ENCODE results near the gene TIE1.

The TIE1 gene

GRCh38 chr1:43354936-43355335 is 54.2 kb downstream of the TIE1 start:
- Histone ChIP-seq H3K23ac (ENCODE audit: low read length) (no peak overlapping the region), H3K4me3 (ENCODE audit: low read depth, low read length) (no peak overlapping the region), H3K4me1 (ENCODE audit: control insufficient read depth in 1 of 2, insufficient read depth in 2 of 2, low read length in 2 of 2) (peaks cover 3 to 6% of the 10 kb centered on the region in 2 experiments), H3K9me3 (ENCODE audit: insufficient read depth, low read depth, low read length) (no peaks in the 10 kb centered on the region), H3K4ac (ENCODE audit: low read depth, low read length) (no peak overlapping the region), H3K14ac (ENCODE audit: low read length) (no peak overlapping the region), H3K27ac (ENCODE audit: low read depth, low read length) (no peak overlapping the region), H3K27me3 (ENCODE audit: insufficient read depth, low read length) (no peaks in the 10 kb centered on the region), H3K79me2 (ENCODE audit: control insufficient read depth, insufficient read depth, low read length, poor library complexity) (peaks cover 6% of the 10 kb centered on the region), H4K12ac (ENCODE audit: low read depth, low read length) (no peak overlapping the region), H3K79me1 (ENCODE audit: low read length) (peaks cover 8% of the 10 kb centered on the region), H3K9ac (ENCODE audit: low read length) (no peak overlapping the region), H3K36me3 (ENCODE audit: control insufficient read depth in 1 of 2, insufficient read depth in 2 of 2, low read length in 2 of 2) (peaks cover 2 to 3% of the 10 kb centered on the region in 2 experiments), H2AK5ac (ENCODE audit: low read length) (no peak overlapping the region), H3K4me2 (ENCODE audit: low read length) (no peak overlapping the region), H2BK120ac (ENCODE audit: insufficient read depth, low read length, poor library complexity) (no peak overlapping the region), H3K18ac (ENCODE audit: low read length) (no peak overlapping the region), H4K8ac (ENCODE audit: low read depth, low read length) (no peak overlapping the region), H2BK12ac (ENCODE audit: low read length) (no peak overlapping the region), H4K91ac (ENCODE audit: low read depth, low read length) (no peak overlapping the region), H2BK5ac (ENCODE audit: low read depth, low read length, poor library complexity) (no peak overlapping the region), H2AFZ (ENCODE audit: insufficient read depth, low read length, poor library complexity) (no peak overlapping the region)
- no CpG with 5 or more reads among the region's 2 CpGs for WGBS (ENCODE audit: extremely low coverage, insufficient coverage, insufficient read length)
- no peak for DNase-seq

GRCh38 chr1:43357251-43357650 is 56.5 kb downstream of the TIE1 start:
- no peak overlapping the region for H4K8ac ChIP-seq (ENCODE audit: low read depth, low read length)
- no peak for DNase-seq
- no peak overlapping the region for H4K12ac ChIP-seq (ENCODE audit: low read depth, low read length)
- H3K79me1 ChIP-seq (ENCODE audit: low read length) = peaks cover 8% of the 10 kb centered on the region
- no peak overlapping the region for H2BK120ac ChIP-seq (ENCODE audit: insufficient read depth, low read length, poor library complexity)
- H3K27me3 ChIP-seq (ENCODE audit: insufficient read depth, low read length) = no peaks in the 10 kb centered on the region
- H3K27ac ChIP-seq (ENCODE audit: low read depth, low read length) = no peak overlapping the region
- H3K23ac ChIP-seq (ENCODE audit: low read length) = no peak overlapping the region
- no peak overlapping the region for H2BK5ac ChIP-seq (ENCODE audit: low read depth, low read length, poor library complexity)
- no peak overlapping the region for H3K4ac ChIP-seq (ENCODE audit: low read depth, low read length)
- peaks cover 6 to 19% of the 10 kb centered on the region in 2 experiments for H3K4me1 ChIP-seq (ENCODE audit: control insufficient read depth in 1 of 2, insufficient read depth in 2 of 2, low read length in 2 of 2)
- H3K79me2 ChIP-seq (ENCODE audit: control insufficient read depth, insufficient read depth, low read length, poor library complexity) = peaks cover 6% of the 10 kb centered on the region
- no peak overlapping the region for H3K4me3 ChIP-seq (ENCODE audit: low read depth, low read length)
- peaks cover 16 to 25% of the 10 kb centered on the region in 2 experiments for H3K36me3 ChIP-seq (ENCODE audit: control insufficient read depth in 1 of 2, insufficient read depth in 2 of 2, low read length in 2 of 2)
- H2AK5ac ChIP-seq (ENCODE audit: low read length) = no peak overlapping the region
- no peak overlapping the region for H3K4me2 ChIP-seq (ENCODE audit: low read length)
- no peak overlapping the region for H2AFZ ChIP-seq (ENCODE audit: insufficient read depth, low read length, poor library complexity)
- H4K91ac ChIP-seq (ENCODE audit: low read depth, low read length) = no peak overlapping the region
- H3K18ac ChIP-seq (ENCODE audit: low read length) = no peak overlapping the region
- no peak overlapping the region for H3K14ac ChIP-seq (ENCODE audit: low read length)
- no CpG with 5 or more reads among the region's 4 CpGs for WGBS (ENCODE audit: extremely low coverage, insufficient coverage, insufficient read length)
- H3K9me3 ChIP-seq (ENCODE audit: insufficient read depth, low read depth, low read length) = peaks cover 2% of the 10 kb centered on the region
- H3K9ac ChIP-seq (ENCODE audit: low read length) = no peak overlapping the region
- H2BK12ac ChIP-seq (ENCODE audit: low read length) = no peak overlapping the region

GRCh38 chr1:43358121-43358745 is 57.5 kb downstream of the TIE1 start:
- H2BK5ac ChIP-seq (ENCODE audit: low read depth, low read length, poor library complexity) = peak overlapping the region; percentile 70
- H3K9ac ChIP-seq (ENCODE audit: low read length) = peak overlapping the region; percentile 92
- peak overlapping the region; percentile 78 for H4K12ac ChIP-seq (ENCODE audit: low read depth, low read length)
- H3K4me3 ChIP-seq (ENCODE audit: low read depth, low read length) = peak overlapping the region; percentile 78
- peak overlapping the region; percentile 86 for H3K27ac ChIP-seq (ENCODE audit: low read depth, low read length)
- H2AFZ ChIP-seq (ENCODE audit: insufficient read depth, low read length, poor library complexity) = peak overlapping the region; percentile 14
- H3K4me1 ChIP-seq (ENCODE audit: control insufficient read depth in 1 of 2, insufficient read depth in 2 of 2, low read length in 2 of 2) = peaks cover 6 to 19% of the 10 kb centered on the region in 2 experiments
- peaks cover 6% of the 10 kb centered on the region for H3K79me2 ChIP-seq (ENCODE audit: control insufficient read depth, insufficient read depth, low read length, poor library complexity)
- peak overlapping the region; percentile 43 for H3K14ac ChIP-seq (ENCODE audit: low read length)
- peak overlapping the region; percentile 30 for H3K4ac ChIP-seq (ENCODE audit: low read depth, low read length)
- no peak overlapping the region for H2BK12ac ChIP-seq (ENCODE audit: low read length)
- H3K27me3 ChIP-seq (ENCODE audit: insufficient read depth, low read length) = no peaks in the 10 kb centered on the region
- peak overlapping the region; percentile 17 for H2AK5ac ChIP-seq (ENCODE audit: low read length)
- peak; percentile 40 to 78 for DNase-seq
- peak overlapping the region; percentile 60 for H3K18ac ChIP-seq (ENCODE audit: low read length)
- H3K79me1 ChIP-seq (ENCODE audit: low read length) = peaks cover 8% of the 10 kb centered on the region
- H3K4me2 ChIP-seq (ENCODE audit: low read length) = peak overlapping the region; percentile 66
- peak overlapping the region; percentile 77 for H2BK120ac ChIP-seq (ENCODE audit: insufficient read depth, low read length, poor library complexity)
- H4K8ac ChIP-seq (ENCODE audit: low read depth, low read length) = peak overlapping the region; percentile 84
- peaks cover 2% of the 10 kb centered on the region for H3K9me3 ChIP-seq (ENCODE audit: insufficient read depth, low read depth, low read length)
- H3K36me3 ChIP-seq (ENCODE audit: control insufficient read depth in 1 of 2, insufficient read depth in 2 of 2, low read length in 2 of 2) = peaks cover 20 to 30% of the 10 kb centered on the region in 2 experiments
- H4K91ac ChIP-seq (ENCODE audit: low read depth, low read length) = peak overlapping the region; percentile 81
- WGBS (ENCODE audit: extremely low coverage, insufficient coverage, insufficient read length) = no CpG with 5 or more reads among the region's 33 CpGs
- H3K23ac ChIP-seq (ENCODE audit: low read length) = no peak overlapping the region

- H2AFZ ChIP-seq (ENCODE audit: insufficient read depth, low read length, poor library complexity) = peak within 1 kb of the TSS; percentile 61
- no peaks in the 10 kb centered on the region for H3K27me3 ChIP-seq (ENCODE audit: insufficient read depth, low read length)
- H2BK12ac ChIP-seq (ENCODE audit: low read length) = no peak within 1 kb of the TSS
- peaks cover 2% of the 10 kb centered on the region for H3K9me3 ChIP-seq (ENCODE audit: insufficient read depth, low read depth, low read length)
- peak within 1 kb of the TSS; percentile 70 for H3K18ac ChIP-seq (ENCODE audit: low read length)
- H3K23ac ChIP-seq (ENCODE audit: low read length) = no peak within 1 kb of the TSS
- peak; percentile 98 to 100 for DNase-seq
- peak within 1 kb of the TSS; percentile 78 for H3K14ac ChIP-seq (ENCODE audit: low read length)
- H3K36me3 ChIP-seq (ENCODE audit: control insufficient read depth in 1 of 2, insufficient read depth in 2 of 2, low read length in 2 of 2) = peaks cover 25 to 38% of the 10 kb centered on the region in 2 experiments
- WGBS (ENCODE audit: extremely low coverage, insufficient coverage, insufficient read length) = no CpG with 5 or more reads among the region's 59 CpGs
- H3K79me1 ChIP-seq (ENCODE audit: low read length) = peaks cover 8% of the 10 kb centered on the region
- H4K8ac ChIP-seq (ENCODE audit: low read depth, low read length) = peak within 1 kb of the TSS; percentile 84
- peak within 1 kb of the TSS; percentile 92 for H3K9ac ChIP-seq (ENCODE audit: low read length)
- H4K91ac ChIP-seq (ENCODE audit: low read depth, low read length) = peak within 1 kb of the TSS; percentile 81
- H3K4me1 ChIP-seq (ENCODE audit: control insufficient read depth in 1 of 2, insufficient read depth in 2 of 2, low read length in 2 of 2) = peaks cover 6 to 21% of the 10 kb centered on the region in 2 experiments
- H3K27ac ChIP-seq (ENCODE audit: low read depth, low read length) = peak within 1 kb of the TSS; percentile 86
- H3K4ac ChIP-seq (ENCODE audit: low read depth, low read length) = peak within 1 kb of the TSS; percentile 71
- peak within 1 kb of the TSS; percentile 17 for H2AK5ac ChIP-seq (ENCODE audit: low read length)
- peak within 1 kb of the TSS; percentile 91 for H3K4me3 ChIP-seq (ENCODE audit: low read depth, low read length)
- peak within 1 kb of the TSS; percentile 77 for H2BK120ac ChIP-seq (ENCODE audit: insufficient read depth, low read length, poor library complexity)
- H3K79me2 ChIP-seq (ENCODE audit: control insufficient read depth, insufficient read depth, low read length, poor library complexity) = peaks cover 6% of the 10 kb centered on the region
- peak within 1 kb of the TSS; percentile 70 for H2BK5ac ChIP-seq (ENCODE audit: low read depth, low read length, poor library complexity)
- H3K4me2 ChIP-seq (ENCODE audit: low read length) = peak within 1 kb of the TSS; percentile 66
- peak within 1 kb of the TSS; percentile 78 for H4K12ac ChIP-seq (ENCODE audit: low read depth, low read length)
Observed at GRCh38 chr1:43358746-43359693, 58.2 kb downstream of the TIE1 start, which contains the start of gene CDC20. TSS of gene CDC20 (plus strand) at chr1:43358981. CDS start at chr1:43359216, 235 bp downstream.
